Endothelial cell of umbilical vein (primary cell): Measurements from ENCODE around the gene SSH3. TPM values are rescaled to one million over a fixed set of nuclear protein-coding genes. Genes with fewer than 3 reads are reported as not detected.

ENCODE experiments used
- BruUV-seq: library from RNA; stranded (reverse); fragments of 400-500 nt; replicated peaks from 2 replicates; lab custom pipeline; 2021; lab: Mats Ljungman, UMichigan
- CTCF ChIA-PET: fragments of 300-600, 350-600 bp; sonication (Branson Sonifier 250); formaldehyde crosslinking; loops from one replicate; lab custom pipeline; 2021; ENCODE audit warnings: antibody characterized with exemption, inconsistent platforms; lab: Charles Lee
- POLR2A ChIA-PET: fragments of 300-600, 350-600 bp; sonication (Branson Sonifier 250); formaldehyde crosslinking; loops from one replicate; lab custom pipeline; 2021; ENCODE audit warnings: antibody characterized with exemption, inconsistent platforms; lab: Charles Lee
- DNase-seq: peaks from one replicate; pipeline ENCODE4 v3.0.0-alpha.2; 2011; ENCODE audit warnings: low read depth, low spot score
- FAIRE-seq: peaks from 2 replicates; lab custom pipeline; 2011; peaks lifted over from hg19 to GRCh38; lab: Jason Lieb, UNC
- H2AFZ ChIP-seq: 2 replicates; pipeline ENCODE4 v1.6.0; 2012; ENCODE audit warnings: low read depth, low read length, control low read depth, inconsistent platforms
- H3K27ac ChIP-seq: 2 replicates; pipeline ENCODE4 v1.5.1; 2011; ENCODE audit warnings: low read depth, mild to moderate bottlenecking, control low read depth, low read length, moderate library complexity; ENCODE audit not compliant: insufficient read depth
- H3K27me3 ChIP-seq, 2 experiments: 2 replicates each; pipeline versions ENCODE4 v1.6.0 to v1.6.1; 2011; ENCODE audit warnings: low read length in 2 of 2, mixed read lengths in 1 of 2; ENCODE audit not compliant: control insufficient read depth in 2 of 2, insufficient read depth in 2 of 2
- H3K36me3 ChIP-seq, 2 experiments: 2 replicates in 1 of 2; 3 replicates in 1 of 2; pipeline ENCODE4 v1.5.1; 2011; ENCODE audit warnings: low read length in 2 of 2, mild to moderate bottlenecking in 1 of 2, moderate library complexity in 1 of 2; ENCODE audit not compliant: control insufficient read depth in 2 of 2, insufficient read depth in 2 of 2; ENCODE audit errors: extremely low read depth in 1 of 2
- H3K4me1 ChIP-seq: 3 replicates; pipeline ENCODE4 v1.5.1; 2011; ENCODE audit warnings: mild to moderate bottlenecking, low read length; ENCODE audit not compliant: control insufficient read depth, insufficient read depth; ENCODE audit errors: extremely low read depth
- H3K4me2 ChIP-seq: 2 replicates; pipeline ENCODE4 v1.6.1; 2011; ENCODE audit warnings: low read length, control low read depth, mixed read lengths; ENCODE audit not compliant: insufficient read depth
- H3K4me3 ChIP-seq, 3 experiments: fragments of 200-600 bp in 1 of 3; sonication (generic), shearing (Covaris generic) in 1 of 3; replicated peaks in 1 of 3; 2 replicates each; pipeline ENCODE4 v1.5.1; 2011 to 2016; ENCODE audit warnings: control low read depth in 3 of 3, low read length in 3 of 3, mild to moderate bottlenecking in 2 of 3, inconsistent platforms in 1 of 3, low read depth in 1 of 3, moderate library complexity in 1 of 3; ENCODE audit not compliant: insufficient read depth in 1 of 3
- H3K79me2 ChIP-seq: 2 replicates; pipeline ENCODE4 v1.6.0; 2012; ENCODE audit warnings: low read length, inconsistent platforms; ENCODE audit not compliant: control insufficient read depth, insufficient read depth
- H3K9ac ChIP-seq: replicated peaks from 2 replicates; pipeline ENCODE3; 2011; ENCODE audit warnings: low read length, control low read depth; ENCODE audit not compliant: insufficient read depth; ENCODE audit errors: extremely low read depth
- H3K9me1 ChIP-seq: replicated peaks from 3 replicates; pipeline ENCODE4 v1.6.0; 2011; ENCODE audit warnings: mild to moderate bottlenecking, low read length; ENCODE audit not compliant: control insufficient read depth, insufficient read depth; ENCODE audit errors: extremely low read depth
- H3K9me3 ChIP-seq: replicated peaks from 2 replicates; pipeline ENCODE4 v1.5.1; 2012; ENCODE audit warnings: low read length, inconsistent platforms; ENCODE audit not compliant: control insufficient read depth, insufficient read depth
- H4K20me1 ChIP-seq: replicated peaks from 2 replicates; pipeline ENCODE3; 2011; ENCODE audit warnings: mild to moderate bottlenecking, low read length; ENCODE audit not compliant: control insufficient read depth, insufficient read depth; ENCODE audit errors: extremely low read depth
- CTCF ChIP-seq, 2 donors: IDR thresholded peaks; 1 replicate in 1 of 2; 2 replicates in 1 of 2; pipeline ENCODE4 v1.5.1; 2011; ENCODE audit warnings: low read length in 2 of 2, mild to moderate bottlenecking in 2 of 2, moderate library complexity in 2 of 2, control low read depth in 1 of 2, inconsistent platforms in 1 of 2, low read depth in 1 of 2; ENCODE audit not compliant: insufficient read depth in 1 of 2; ENCODE audit errors: extremely low read depth in 1 of 2
- EZH2 ChIP-seq: IDR thresholded peaks from 2 replicates; pipeline ENCODE4 v1.6.1; 2012; ENCODE audit warnings: borderline replicate concordance, low read depth, mild to moderate bottlenecking, moderate library complexity, low read length, inconsistent platforms; ENCODE audit not compliant: severe bottlenecking
- GATA2 ChIP-seq: IDR thresholded peaks from 2 replicates; pipeline ENCODE4 v1.7.0; 2011; ENCODE audit warnings: low read depth, mild to moderate bottlenecking, moderate library complexity, mixed read lengths, low read length; ENCODE audit not compliant: insufficient read length, insufficient read depth
- JUN ChIP-seq: IDR thresholded peaks from 2 replicates; pipeline ENCODE4 v1.6.1; 2011; ENCODE audit warnings: borderline replicate concordance, low read depth; ENCODE audit not compliant: insufficient read length, insufficient read depth
- MAX ChIP-seq: IDR thresholded peaks from 2 replicates; pipeline ENCODE4 v1.6.1; 2011; ENCODE audit not compliant: insufficient read depth, insufficient read length
- MYC ChIP-seq: IDR thresholded peaks from one replicate; pipeline ENCODE4 v1.6.1; 2011; ENCODE audit warnings: mild to moderate bottlenecking, low read depth, low read length
- POLR2A ChIP-seq: IDR thresholded peaks from 2 replicates; pipeline ENCODE4 v1.6.1; 2012; ENCODE audit warnings: low read depth, mild to moderate bottlenecking, control low read depth, low read length
- POLR2AphosphoS5 ChIP-seq: IDR thresholded peaks from 2 replicates; pipeline ENCODE4 v1.6.1; 2012; ENCODE audit warnings: low read depth, mild to moderate bottlenecking, control low read depth, low read length, moderate library complexity; ENCODE audit not compliant: insufficient read depth
- dilution Hi-C: fragments of 300-500 bp; cut with MboI; formaldehyde crosslinking; loops from one replicate; pipeline ENCODE4 v1.15.0; 2019; ENCODE audit warnings: low sequenced_read_pairs; ENCODE audit not compliant: extremely low pct_ligation_motif_present
- intact Hi-C: fragments of 100-400 bp; cut with micrococcal nuclease; formaldehyde crosslinking; loops from one replicate; pipeline ENCODE4 v1.10.0; 2022
- polyA plus RNA-seq, 4 experiments: library from polyadenylated mRNA; depleted of rRNA in 3 of 4; stranded (reverse) in 3 of 4; unstranded in 1 of 4; fragments of >200 nt; gene quantifications; 2 replicates each; pipeline versions ENCODE4 v1.2.1 to v1.2.3, GENCODE V29; 2011 to 2012; ENCODE audit warnings: missing spikeins in 1 of 4
- total RNA-seq: library from RNA; stranded (reverse); gene quantifications from 2 replicates; pipeline ENCODE4 v1.2.3, GENCODE V29; 2021

SSH3 gene
- total and polyA plus RNA-seq, 2 donors (not counting 3 experiments of a cell fraction or from before 2014, with no cell fraction given): 14.3 to 16.5 TPM

GRCh38 chr11:67356864-67357561 lies 53.7 kb downstream of the SSH3 start:
- H3K9ac ChIP-seq: no peak overlapping the region
- H3K79me2 ChIP-seq: peaks cover 4% of the 10 kb centered on the region
- peaks cover 41% of the 10 kb centered on the region for H3K4me1 ChIP-seq
- POLR2A ChIA-PET: interaction anchor here (0.8 to 1.3 kb wide), 4 partner anchors 13 to 26 kb away, joined by 3 to 13 read pairs (median 4); partner anchors contain the start of gene CLCF1
- FAIRE-seq: peak; percentile 97
- no peaks in the 10 kb centered on the region for H3K9me3 ChIP-seq
- dilution Hi-C loops: no loop called here
- no peaks in the 10 kb centered on the region for H3K9me1 ChIP-seq
- no TSS peak for BruUV-seq
- peak; percentile 92 to 98 for TF ChIP-seq CTCF (IDR thresholded peaks at IDR 0.05; ENCODE audit: extremely low read depth in 1 of 2, insufficient read depth in 1 of 2, low read depth in 1 of 2, low read length in 2 of 2)
- no peak for TF ChIP-seq MAX
- TF ChIP-seq POLR2A: peak; percentile 25
- no peak for TF ChIP-seq JUN
- no peak for TF ChIP-seq EZH2
- peak; percentile 16 for TF ChIP-seq POLR2AphosphoS5
- TF ChIP-seq GATA2: no peak
- no peak for TF ChIP-seq MYC
- H2AFZ ChIP-seq: peak overlapping the region; percentile 26
- intact Hi-C loops: loop anchor here (1.0 kb wide), 2 partner anchors 17 to 25 kb away; no protein-coding TSS in a partner anchor
- H3K36me3 ChIP-seq: no peaks in the 10 kb centered on the region
- no peaks in the 10 kb centered on the region for H3K27me3 ChIP-seq
- no peaks in the 10 kb centered on the region for H4K20me1 ChIP-seq
- H3K4me3 ChIP-seq: no peak overlapping the region
- CTCF ChIA-PET: interaction anchor here (0.6 to 15.0 kb wide), 7 partner anchors 11 to 134 kb away, joined by 3 to 1051 read pairs (median 4); partner anchors contain the start of genes CLCF1 and RAD9A
- H3K4me2 ChIP-seq: no peak overlapping the region
- H3K27ac ChIP-seq: peak overlapping the region; percentile 3
- peak; percentile 71 for DNase-seq
